ENCODE results near the gene HDAC7.

Gene HDAC7

GRCh38 chr12:47758834-47759690, 60.6 kb downstream of the HDAC7 start, which contains the start of gene RAPGEF3:
Gene RAPGEF3, minus strand, starts transcription at chr12:47758880. Its CDS starts 324 bp downstream, at chr12:47758556.
- peak; percentile 91 for DNase-seq (ENCODE audit: low spot score)

- DNase-seq (ENCODE audit: low spot score) = no peak
Observed at GRCh38 chr12:47758584-47758833, 61.2 kb downstream of the HDAC7 start.

- no peak for DNase-seq (ENCODE audit: low spot score)
Observed at GRCh38 chr12:47757840-47758583, 61.7 kb downstream of the HDAC7 start.

- DNase-seq (ENCODE audit: low spot score) = no peak
Observed at GRCh38 chr12:47757364-47757839, 62.3 kb downstream of the HDAC7 start.

GRCh38 chr12:47755655-47756562, 63.8 kb downstream of the HDAC7 start:
- no peak for DNase-seq (ENCODE audit: low spot score)

DNA sequence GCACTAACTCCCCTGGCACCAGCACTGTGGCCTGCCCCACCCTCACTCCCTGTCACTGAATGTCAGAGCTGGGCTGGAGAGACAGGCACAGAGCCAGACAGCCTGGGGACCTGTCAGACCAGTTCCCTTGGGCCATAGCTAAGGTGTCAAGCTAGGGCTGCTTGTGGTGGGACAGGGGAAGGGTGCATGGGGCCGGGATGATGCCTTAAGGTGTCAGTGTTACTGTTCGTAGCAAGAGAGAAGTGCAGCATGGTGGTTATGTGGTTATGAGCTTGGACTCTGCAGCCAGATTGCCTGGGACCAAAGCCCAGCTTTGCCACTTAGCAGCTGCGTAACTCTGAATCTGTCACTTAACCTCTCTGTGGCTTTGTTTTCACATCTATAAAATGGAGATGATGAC, 64.8 kb downstream of the HDAC7 start:
- no peak for DNase-seq (ENCODE audit: low spot score)

DNA sequence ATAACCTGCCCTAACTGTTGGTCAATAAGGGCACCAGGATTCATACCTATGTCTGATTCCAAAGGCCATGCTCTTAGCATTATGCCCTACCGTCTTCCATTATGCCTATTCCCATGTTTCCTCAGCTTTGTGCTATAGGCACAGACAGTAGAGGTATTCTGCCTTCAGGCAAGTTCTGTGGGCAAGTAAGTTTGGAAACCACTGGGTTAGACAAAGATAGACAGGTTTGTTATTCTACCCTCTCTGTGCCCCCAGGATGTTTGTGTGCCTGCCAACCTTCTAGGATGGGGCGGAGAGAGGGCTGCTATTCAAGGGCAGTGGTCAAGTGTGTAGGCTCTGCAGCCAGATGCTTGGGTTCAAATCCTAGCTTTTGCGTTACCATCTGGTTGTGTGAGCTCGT, 65.6 kb downstream of the HDAC7 start:
- no peak for DNase-seq (ENCODE audit: low spot score)

DNA sequence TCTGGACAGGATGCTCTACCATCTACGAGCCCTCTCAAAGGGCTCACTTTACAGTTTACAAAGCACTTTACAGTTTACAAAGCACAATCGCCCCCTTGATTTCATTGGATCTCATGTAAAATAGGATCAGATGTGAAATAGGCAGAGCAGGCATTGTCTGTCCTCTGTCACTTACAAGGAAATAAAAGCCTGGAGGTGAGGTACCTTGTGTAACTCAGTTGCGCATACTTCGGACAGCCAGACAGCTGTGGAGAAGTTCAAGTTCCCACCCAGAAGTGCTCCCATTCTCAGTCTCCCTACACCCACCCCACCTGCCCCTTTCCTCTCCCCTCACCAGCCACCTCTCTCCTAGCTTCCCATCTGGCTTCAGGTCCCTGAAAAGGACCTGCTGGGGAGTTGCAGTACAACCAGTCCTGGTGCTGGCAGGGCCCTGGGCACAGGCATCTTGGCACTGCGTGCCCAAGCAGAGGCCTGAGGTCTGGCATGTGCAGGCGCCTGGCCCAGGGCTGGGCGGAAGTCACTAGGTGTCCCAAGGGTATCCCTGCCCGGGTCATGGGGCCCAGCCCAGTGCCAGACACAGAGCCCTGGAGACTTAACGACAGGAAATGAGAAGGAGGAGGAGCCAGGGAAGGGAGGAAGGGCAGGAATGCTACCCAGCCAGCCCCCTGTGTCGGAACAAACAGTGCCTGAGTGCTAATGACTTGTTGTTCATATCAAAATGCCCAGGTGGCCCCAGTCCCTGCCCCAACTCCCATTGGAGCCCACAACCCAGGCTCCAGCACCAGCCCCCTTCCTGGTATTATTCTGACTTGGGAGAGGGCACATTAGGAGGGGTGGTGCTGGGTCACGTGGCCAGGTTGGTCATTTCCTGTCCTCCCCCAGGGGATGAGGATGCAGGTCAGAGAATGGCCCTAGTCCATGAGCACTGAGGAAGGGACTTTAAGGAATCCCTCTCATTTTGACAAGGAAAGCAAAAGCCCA, 66.4 kb downstream of the HDAC7 start:
- no peak for DNase-seq (ENCODE audit: low spot score)

GRCh38 chr12:47752552-47752951, 67.2 kb downstream of the HDAC7 start:
- no peak for DNase-seq (ENCODE audit: low spot score)

DNA sequence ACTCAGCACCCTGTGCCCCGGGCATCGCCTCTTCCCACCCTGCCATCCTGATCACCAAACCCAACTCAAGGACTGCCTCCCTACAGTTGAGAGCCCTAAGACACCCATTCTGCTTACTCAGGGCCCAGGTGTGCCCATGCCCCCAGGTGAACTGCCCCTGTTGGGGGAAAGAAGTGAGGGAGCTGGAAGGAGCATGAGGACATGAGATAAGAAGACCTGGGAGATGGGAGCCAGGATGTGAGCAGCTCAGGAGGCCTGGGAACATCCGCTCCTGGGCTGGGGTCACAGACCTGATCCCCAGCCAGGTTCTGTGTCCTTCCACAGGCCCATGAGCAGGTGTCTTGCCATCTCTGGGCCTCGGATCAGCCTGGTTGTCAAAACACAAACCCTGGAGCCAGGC, 67.6 kb downstream of the HDAC7 start:
- no peak for DNase-seq (ENCODE audit: low spot score)

GRCh38 chr12:47751561-47751960, 68.1 kb downstream of the HDAC7 start:
- no peak for DNase-seq (ENCODE audit: low spot score)

DNA sequence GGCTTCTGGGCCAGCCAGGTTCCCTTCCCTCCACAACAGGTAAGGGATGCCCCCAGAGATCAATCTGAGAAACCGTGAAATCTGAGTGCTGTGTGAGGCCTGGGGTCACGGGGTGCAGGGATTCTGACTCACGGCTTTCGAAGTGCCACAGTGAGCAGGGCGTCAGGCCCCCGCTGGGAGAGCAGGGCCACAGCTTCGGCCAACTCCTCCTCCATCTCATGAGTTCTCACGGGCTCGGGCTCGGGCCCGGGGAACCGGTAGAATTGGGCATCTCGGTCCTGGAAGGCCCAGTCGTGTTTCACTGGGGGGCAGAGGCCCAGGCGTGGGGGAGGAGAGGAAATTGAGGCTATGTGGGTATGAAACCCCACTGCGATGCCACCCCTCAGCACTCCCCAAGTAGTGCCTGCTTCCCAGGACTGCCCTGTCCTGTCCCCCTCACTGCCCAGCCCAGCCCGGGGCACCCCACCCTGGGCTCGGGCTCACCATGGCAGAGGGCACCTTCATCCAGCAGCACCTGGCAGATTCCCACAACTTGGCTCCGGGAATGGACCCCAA, 68.7 kb downstream of the HDAC7 start:
- no peak for DNase-seq (ENCODE audit: low spot score)

DNA sequence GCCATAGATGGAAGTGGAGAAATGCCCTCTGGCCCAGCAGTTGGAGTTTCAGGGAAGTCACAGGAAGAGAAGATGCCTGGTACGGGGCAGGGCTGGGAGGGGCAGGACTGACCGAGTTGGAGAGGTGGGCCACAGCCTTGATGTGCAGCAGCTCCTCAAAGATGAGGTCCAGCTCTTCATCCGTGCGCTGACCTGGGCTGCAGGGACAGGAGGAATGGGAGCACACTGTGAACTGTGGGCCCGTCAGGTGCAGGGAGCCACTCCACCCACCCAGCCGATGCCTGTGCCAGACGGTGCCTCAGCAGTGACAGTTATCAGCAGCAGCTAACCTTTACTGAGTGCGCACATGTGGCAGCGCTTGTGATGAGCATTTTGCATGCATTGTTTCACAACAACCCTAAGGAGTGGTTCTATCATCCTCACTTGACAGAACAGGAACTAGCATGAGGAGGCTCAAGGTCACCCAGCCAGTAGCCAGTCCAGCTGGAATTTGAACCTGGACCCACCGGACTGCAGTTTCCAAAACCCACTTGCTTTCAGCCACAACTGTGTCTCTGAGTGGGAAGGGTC, 69.4 kb downstream of the HDAC7 start:
- DNase-seq (ENCODE audit: low spot score) = no peak

GRCh38 chr12:47748899-47749298, 70.8 kb downstream of the HDAC7 start:
- no peak for DNase-seq (ENCODE audit: low spot score)

DNA sequence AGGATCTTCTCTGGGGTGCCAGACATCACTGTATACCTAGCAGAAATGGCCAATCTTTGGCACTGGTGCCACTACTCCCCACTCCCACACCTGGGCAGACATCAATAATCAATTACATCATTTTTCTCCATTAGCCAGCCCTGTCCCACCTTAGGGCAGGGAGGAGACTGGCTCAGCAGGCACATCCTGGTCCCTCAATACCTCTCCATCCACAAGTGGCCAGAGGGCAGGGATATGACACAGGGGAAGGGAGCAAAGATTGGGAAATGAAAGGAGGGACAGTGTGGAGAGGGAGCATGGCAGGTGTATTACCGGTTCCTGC, 71.2 kb downstream of the HDAC7 start:
- no peak for DNase-seq (ENCODE audit: low spot score)

DNA sequence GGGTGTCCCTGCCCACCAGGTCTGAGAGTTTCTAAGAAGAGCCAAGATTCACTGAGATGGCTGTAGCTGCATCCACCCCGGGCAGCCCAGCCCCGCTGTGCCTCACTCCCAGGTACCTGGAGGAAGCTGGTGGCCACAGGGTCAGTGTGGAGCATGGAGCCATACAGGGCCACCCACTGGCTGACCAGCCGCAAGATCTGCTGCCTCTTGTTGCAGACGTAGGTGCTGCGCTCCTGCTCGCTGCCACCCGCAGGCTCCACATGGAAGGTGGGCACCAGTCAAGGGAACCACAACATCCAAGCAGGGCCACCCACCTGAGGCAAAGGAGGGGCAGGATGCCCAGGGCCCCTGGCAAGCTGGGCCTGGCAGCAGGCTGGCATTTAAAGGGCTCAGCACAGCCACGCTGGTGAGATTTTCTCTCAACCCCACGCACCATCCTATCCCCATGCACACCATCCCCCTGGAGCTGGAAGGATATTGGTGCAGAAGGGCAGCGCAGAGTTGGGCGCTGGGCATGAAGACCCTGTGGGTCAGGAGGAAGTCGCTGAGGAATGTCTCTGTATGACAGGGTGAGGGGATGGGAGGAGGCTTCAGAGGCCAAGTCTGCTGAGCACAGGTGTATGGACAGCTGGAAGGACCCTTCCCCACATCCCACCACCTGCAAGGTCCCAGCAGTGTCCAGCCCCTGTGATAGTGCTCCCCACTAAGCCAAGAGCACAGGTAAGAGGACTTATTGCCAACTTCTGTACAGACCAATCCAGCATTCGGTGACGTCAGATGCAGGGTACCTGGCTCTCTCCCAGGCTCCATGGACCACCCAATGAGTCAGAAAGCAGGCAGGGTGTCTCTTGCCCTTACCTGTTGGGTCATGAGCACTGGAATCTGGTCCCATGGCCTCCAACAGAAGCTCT, 71.9 kb downstream of the HDAC7 start:
- no peak for DNase-seq (ENCODE audit: low spot score)

GRCh38 chr12:47747126-47747525, 72.6 kb downstream of the HDAC7 start:
- no peak for DNase-seq (ENCODE audit: low spot score)

- DNase-seq (ENCODE audit: low spot score) = no peak
Observed at GRCh38 chr12:47746523-47746922, 73.2 kb downstream of the HDAC7 start.

DNA sequence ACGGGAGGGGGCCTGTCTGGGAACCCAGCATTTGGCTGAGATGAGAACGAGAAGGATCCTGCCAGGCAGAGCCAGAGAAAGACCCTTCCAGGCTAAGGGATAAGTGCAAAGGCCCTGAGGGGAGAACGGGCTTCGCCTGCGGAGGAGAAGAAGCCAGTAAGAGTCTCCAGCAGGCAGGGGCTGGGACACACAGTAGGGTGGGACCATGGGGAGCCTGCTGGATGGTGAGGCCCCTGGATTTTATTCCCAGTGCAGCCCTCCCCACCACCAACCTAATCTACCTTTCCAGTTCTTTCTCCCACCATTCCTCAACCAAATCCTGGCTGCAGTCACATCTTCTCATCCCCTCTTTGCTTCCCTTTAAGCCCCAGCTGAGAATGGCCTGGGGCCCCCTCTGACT, 73.6 kb downstream of the HDAC7 start:
- DNase-seq (ENCODE audit: low spot score) = no peak
